ENCODE results near the gene GRK7. TPM values are rescaled to one million over a fixed set of nuclear protein-coding genes. Genes with fewer than 3 reads are reported as not detected.

GRK7 gene
- total RNA-seq, 6 experiments from 2014 or later, result not detected

GRCh38 chr3:141738891-141739363 lies 24.3 kb upstream of the GRK7 start:
- no peak for TF ChIP-seq CTCF (IDR thresholded peaks at IDR 0.05)
- Mint-ChIP-seq H3K27ac (peak overlapping the region; percentile 93), H3K27me3 (ENCODE audit: insufficient read depth) (no peaks in the 10 kb centered on the region; the same call in none of the 2 replicates), H3K36me3 (ENCODE audit: low read depth) (peaks cover 5% of the 10 kb centered on the region), H3K9me3 (no peaks in the 10 kb centered on the region), H3K4me3 (peak overlapping the region; percentile 97), H3K4me1 (ENCODE audit: low read depth) (peaks cover 54% of the 10 kb centered on the region)
- peak; percentile 34 for DNase-seq

- no peaks in the 10 kb centered on the region for H3K9me3 Mint-ChIP-seq
- H3K27ac Mint-ChIP-seq, result peak overlapping the region; percentile 93
- H3K36me3 Mint-ChIP-seq (ENCODE audit: low read depth), result peaks cover 12% of the 10 kb centered on the region
Observed at GRCh38 chr3:141739731-141740130, 23.5 kb upstream of the GRK7 start.

GRCh38 chr3:141740349-141740748 lies 22.9 kb upstream of the GRK7 start:
- H3K36me3 Mint-ChIP-seq (ENCODE audit: low read depth), result peaks cover 16% of the 10 kb centered on the region
- no peaks in the 10 kb centered on the region for H3K9me3 Mint-ChIP-seq
- no peak overlapping the region for H3K27ac Mint-ChIP-seq
- H3K4me1 Mint-ChIP-seq (ENCODE audit: low read depth), result peaks cover 45% of the 10 kb centered on the region
- peak overlapping the region; percentile 97 for H3K4me3 Mint-ChIP-seq
- no peaks in the 10 kb centered on the region; the same call in 1 of the 2 replicates for H3K27me3 Mint-ChIP-seq (ENCODE audit: insufficient read depth)
- no peak for DNase-seq
- no peak for TF ChIP-seq CTCF (IDR thresholded peaks at IDR 0.05)

More at GRCh38 chr3:141739731-141740130, 23.5 kb upstream of the GRK7 start:
- Mint-ChIP-seq H3K4me3 (peak overlapping the region; percentile 97), H3K27me3 (ENCODE audit: insufficient read depth) (no peaks in the 10 kb centered on the region; the same call in 1 of the 2 replicates), H3K4me1 (ENCODE audit: low read depth) (peaks cover 51% of the 10 kb centered on the region)
- no peak for TF ChIP-seq CTCF (IDR thresholded peaks at IDR 0.05)
- DNase-seq, result no peak

GRCh38 chr3:141743305-141743704 lies 19.9 kb upstream of the GRK7 start:
- TF ChIP-seq CTCF (IDR thresholded peaks at IDR 0.05), result no peak
- H3K4me1 Mint-ChIP-seq (ENCODE audit: low read depth), result peaks cover 29% of the 10 kb centered on the region
- H3K27ac Mint-ChIP-seq, result no peak overlapping the region
- H3K4me3 Mint-ChIP-seq, result no peak overlapping the region
- no peaks in the 10 kb centered on the region for H3K9me3 Mint-ChIP-seq
- H3K36me3 Mint-ChIP-seq (ENCODE audit: low read depth), result peaks cover 19% of the 10 kb centered on the region
- no peaks in the 10 kb centered on the region; the same call in 1 of the 2 replicates for H3K27me3 Mint-ChIP-seq (ENCODE audit: insufficient read depth)
- DNase-seq, result no peak

GRCh38 chr3:141746962-141747361 lies 16.2 kb upstream of the GRK7 start:
- Mint-ChIP-seq H3K4me1 (ENCODE audit: low read depth) (peaks cover 5% of the 10 kb centered on the region; the same call in 1 of the 2 replicates), H3K27me3 (ENCODE audit: insufficient read depth) (no peaks in the 10 kb centered on the region), H3K9me3 (no peaks in the 10 kb centered on the region), H3K36me3 (ENCODE audit: low read depth) (peaks cover 20% of the 10 kb centered on the region), H3K4me3 (no peak overlapping the region), H3K27ac (no peak overlapping the region)
- DNase-seq, result no peak
- no peak for TF ChIP-seq CTCF (IDR thresholded peaks at IDR 0.05)

All from HFFc6 (cell line).